PFSK-1 (cell line): ENCODE data around the gene HIPK1.

Experiments
- FOXP2 ChIP-seq: optimal IDR thresholded peaks from 2 replicates; pipeline ENCODE3; 2011; ENCODE audit warnings: borderline replicate concordance, control low read depth, inconsistent platforms; ENCODE audit not compliant: insufficient read depth; ENCODE audit errors: extremely low read length, extremely low read depth
- POLR2AphosphoS5 ChIP-seq: IDR thresholded peaks from 2 replicates; pipeline ENCODE4 v1.6.1; 2012; ENCODE audit warnings: low read depth, mild to moderate bottlenecking, control low read depth, low read length, moderate library complexity
- REST ChIP-seq, 2 experiments: IDR thresholded peaks; 2 replicates each; pipeline versions ENCODE4 v1.6.1 to v1.8.0; 2011 to 2012; ENCODE audit warnings: low read depth in 2 of 2, low read length in 2 of 2, control low read depth in 1 of 2, inconsistent platforms in 1 of 2, mild to moderate bottlenecking in 1 of 2, moderate library complexity in 1 of 2; ENCODE audit not compliant: insufficient read depth in 1 of 2
- SIN3A ChIP-seq: IDR thresholded peaks from 2 replicates; pipeline ENCODE4 v1.6.1; 2012; ENCODE audit warnings: mild to moderate bottlenecking, low read length, moderate library complexity, borderline replicate concordance; ENCODE audit not compliant: insufficient read depth
- TAF1 ChIP-seq: IDR thresholded peaks from 2 replicates; pipeline ENCODE4 v1.6.1; 2012; ENCODE audit warnings: low read length, control low read depth, borderline replicate concordance; ENCODE audit not compliant: insufficient read depth

Gene HIPK1

GRCh38 chr1:113998361-113998760, 69.2 kb downstream of the HIPK1 start:
- TF ChIP-seq FOXP2 = no peak
- TF ChIP-seq REST (IDR thresholded peaks at IDR 0.05; ENCODE audit: insufficient read depth in 1 of 2, low read depth in 2 of 2, low read length in 2 of 2) = no peak
- no peak for TF ChIP-seq POLR2AphosphoS5
- TF ChIP-seq TAF1 = no peak
- TF ChIP-seq SIN3A = no peak

GRCh38 chr1:113999233-113999632, 70.1 kb downstream of the HIPK1 start:
- TF ChIP-seq REST (IDR thresholded peaks at IDR 0.05; ENCODE audit: insufficient read depth in 1 of 2, low read depth in 2 of 2, low read length in 2 of 2) = no peak
- no peak for TF ChIP-seq TAF1
- no peak for TF ChIP-seq SIN3A
- TF ChIP-seq POLR2AphosphoS5 = no peak
- TF ChIP-seq FOXP2 = no peak

GRCh38 chr1:113999799-114000198, 70.7 kb downstream of the HIPK1 start:
- no peak for TF ChIP-seq POLR2AphosphoS5
- no peak for TF ChIP-seq SIN3A
- TF ChIP-seq TAF1 = no peak
- no peak for TF ChIP-seq FOXP2
- TF ChIP-seq REST (IDR thresholded peaks at IDR 0.05; ENCODE audit: insufficient read depth in 1 of 2, low read depth in 2 of 2, low read length in 2 of 2) = no peak

- no peak for TF ChIP-seq REST (IDR thresholded peaks at IDR 0.05; ENCODE audit: insufficient read depth in 1 of 2, low read depth in 2 of 2, low read length in 2 of 2)
- no peak for TF ChIP-seq POLR2AphosphoS5
- no peak for TF ChIP-seq TAF1
- no peak for TF ChIP-seq FOXP2
Observed at GRCh38 chr1:114000406-114000805, 71.3 kb downstream of the HIPK1 start.

GRCh38 chr1:114002492-114003239, 73.5 kb downstream of the HIPK1 start:
- TF ChIP-seq FOXP2 (no peak), POLR2AphosphoS5 (no peak), SIN3A (no peak), REST (IDR thresholded peaks at IDR 0.05; ENCODE audit: insufficient read depth in 1 of 2, low read depth in 2 of 2, low read length in 2 of 2) (no peak)
